Nephron progenitor cell (in vitro differentiated cells): ENCODE measurements around the gene ANG.

Source experiments
- DNase-seq: peaks from one replicate; pipeline ENCODE4 v3.0.0; 2021
- H3K27ac Mint-ChIP-seq: 2 replicates; pipeline ENCODE4 v1.8.0; 2021; ENCODE audit warnings: mild to moderate bottlenecking, moderate library complexity, mixed read lengths
- H3K27me3 Mint-ChIP-seq: 2 replicates; pipeline ENCODE4 v1.8.0; 2021; ENCODE audit warnings: mild to moderate bottlenecking, low read depth, mixed read lengths; ENCODE audit not compliant: poor library complexity
- H3K36me3 Mint-ChIP-seq: 2 replicates; pipeline ENCODE4 v1.8.0; 2021; ENCODE audit warnings: low read depth, mixed read lengths
- H3K4me1 Mint-ChIP-seq: 2 replicates; pipeline ENCODE4 v1.8.0; 2021; ENCODE audit warnings: mixed read lengths
- H3K4me3 Mint-ChIP-seq: 2 replicates; pipeline ENCODE4 v1.8.0; 2021; ENCODE audit warnings: mild to moderate bottlenecking, moderate library complexity, mixed read lengths
- H3K9me3 Mint-ChIP-seq: 2 replicates; pipeline ENCODE4 v1.8.0; 2021; ENCODE audit warnings: mild to moderate bottlenecking, moderate library complexity, mixed read lengths
- TF ChIP-seq, protein P1 (sequence below): fragments of 200-600 bp; sonication (generic); IDR thresholded peaks from 2 replicates; pipeline ENCODE4 v1.5.0; 2021; ENCODE audit warnings: antibody characterized with exemption

ANG gene

DNA sequence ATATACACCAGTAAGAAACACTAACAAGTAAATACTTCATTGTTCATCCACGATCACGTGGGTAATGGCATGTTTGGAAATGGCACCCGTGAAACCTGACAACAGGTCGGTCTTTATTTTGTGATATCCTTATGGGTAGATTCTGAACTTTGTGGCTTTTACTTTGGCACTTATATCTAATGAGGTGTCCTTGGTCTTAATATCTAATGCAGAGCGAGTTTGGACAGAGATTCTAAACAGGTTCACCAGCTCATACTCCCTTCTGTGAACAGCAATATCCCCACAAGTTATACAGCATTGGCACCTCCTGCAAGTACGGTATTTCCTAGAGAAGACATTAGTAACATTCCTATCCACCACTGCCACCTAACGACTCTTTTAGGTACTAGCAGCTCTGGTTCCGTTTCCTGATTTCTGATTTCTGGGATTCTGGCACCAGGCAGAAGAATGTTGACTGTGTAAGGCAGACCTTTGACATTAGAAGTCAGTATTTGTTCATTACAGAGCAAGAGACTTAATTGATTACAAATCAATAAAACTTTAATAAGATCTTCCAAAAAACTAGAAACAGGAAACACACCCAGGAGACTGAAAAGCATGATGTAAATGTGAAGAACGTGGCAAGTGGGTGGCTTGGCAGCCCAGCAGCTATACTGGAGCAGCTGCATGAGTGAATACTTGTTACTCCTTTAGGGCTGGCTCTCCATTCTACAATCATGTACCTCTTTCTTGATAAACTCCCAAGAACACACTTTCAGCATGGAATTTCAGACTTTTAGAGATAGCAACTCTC, 2.5 kb downstream of the ANG start:
- Mint-ChIP-seq H3K9me3 (no peaks in the 10 kb centered on the region), H3K4me1 (peaks cover 5% of the 10 kb centered on the region), H3K27me3 (no peaks in the 10 kb centered on the region), H3K27ac (no peak overlapping the region), H3K4me3 (no peak overlapping the region), H3K36me3 (no peaks in the 10 kb centered on the region)
- TF ChIP-seq, protein P1, sequence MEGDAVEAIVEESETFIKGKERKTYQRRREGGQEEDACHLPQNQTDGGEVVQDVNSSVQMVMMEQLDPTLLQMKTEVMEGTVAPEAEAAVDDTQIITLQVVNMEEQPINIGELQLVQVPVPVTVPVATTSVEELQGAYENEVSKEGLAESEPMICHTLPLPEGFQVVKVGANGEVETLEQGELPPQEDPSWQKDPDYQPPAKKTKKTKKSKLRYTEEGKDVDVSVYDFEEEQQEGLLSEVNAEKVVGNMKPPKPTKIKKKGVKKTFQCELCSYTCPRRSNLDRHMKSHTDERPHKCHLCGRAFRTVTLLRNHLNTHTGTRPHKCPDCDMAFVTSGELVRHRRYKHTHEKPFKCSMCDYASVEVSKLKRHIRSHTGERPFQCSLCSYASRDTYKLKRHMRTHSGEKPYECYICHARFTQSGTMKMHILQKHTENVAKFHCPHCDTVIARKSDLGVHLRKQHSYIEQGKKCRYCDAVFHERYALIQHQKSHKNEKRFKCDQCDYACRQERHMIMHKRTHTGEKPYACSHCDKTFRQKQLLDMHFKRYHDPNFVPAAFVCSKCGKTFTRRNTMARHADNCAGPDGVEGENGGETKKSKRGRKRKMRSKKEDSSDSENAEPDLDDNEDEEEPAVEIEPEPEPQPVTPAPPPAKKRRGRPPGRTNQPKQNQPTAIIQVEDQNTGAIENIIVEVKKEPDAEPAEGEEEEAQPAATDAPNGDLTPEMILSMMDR, result peak; percentile 86
- DNase-seq, result peak; percentile 39

DNA sequence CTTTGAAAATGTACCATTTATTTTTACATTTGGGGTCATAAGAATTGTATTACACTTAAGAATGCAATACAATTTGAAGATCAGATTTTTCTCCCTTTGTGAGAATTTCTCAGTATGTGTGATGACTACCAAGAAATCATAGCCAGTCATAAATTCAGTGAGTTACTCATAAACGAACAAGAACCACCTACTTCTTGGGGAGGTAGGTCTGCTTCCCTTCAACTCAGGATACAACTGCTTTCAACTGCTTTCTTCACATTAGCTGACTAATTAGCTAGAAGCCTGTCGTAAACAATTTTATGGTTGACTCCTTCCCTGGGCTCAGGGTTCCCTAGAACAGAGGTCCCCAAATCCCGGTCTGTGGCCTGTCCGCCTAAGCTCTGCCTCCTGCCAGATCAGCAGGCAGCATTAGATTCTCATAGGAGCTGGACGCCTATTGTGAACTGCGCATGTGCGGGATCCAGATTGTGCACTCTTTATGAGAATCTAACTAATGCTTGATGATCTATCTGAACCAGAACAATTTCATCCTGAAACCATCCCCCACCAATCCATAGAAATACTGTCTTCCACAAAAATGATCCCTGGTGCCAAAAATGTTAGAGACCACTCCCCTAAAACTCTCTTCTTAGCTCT, 3.7 kb downstream of the ANG start:
- H3K27me3 Mint-ChIP-seq, result no peaks in the 10 kb centered on the region
- H3K27ac Mint-ChIP-seq, result no peak overlapping the region
- no peak overlapping the region for H3K4me3 Mint-ChIP-seq
- H3K9me3 Mint-ChIP-seq, result no peaks in the 10 kb centered on the region
- peaks cover 5% of the 10 kb centered on the region for H3K4me1 Mint-ChIP-seq
- no peak for DNase-seq
- no peaks in the 10 kb centered on the region for H3K36me3 Mint-ChIP-seq
- TF ChIP-seq, protein P1, result no peak

DNA sequence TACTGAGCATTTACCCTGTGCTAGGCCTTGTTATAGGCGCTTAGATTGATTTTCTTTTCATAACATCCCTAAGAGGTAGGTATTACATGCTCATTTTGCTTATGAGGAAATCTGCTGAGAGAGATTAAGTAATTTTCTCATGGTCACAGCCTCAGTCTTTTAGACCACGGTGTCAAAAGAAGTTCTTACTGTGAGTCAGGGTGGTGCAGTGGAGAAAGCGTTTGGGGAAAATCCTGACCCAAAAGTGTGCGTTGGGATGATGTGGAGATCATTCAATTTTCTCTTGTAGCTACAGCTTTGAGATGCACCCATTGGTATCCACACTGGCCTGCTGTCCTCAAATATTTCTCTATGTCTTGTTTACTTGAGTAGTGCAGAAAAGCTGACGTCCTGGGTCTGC, 8.2 kb downstream of the ANG start:
- DNase-seq, result no peak
- TF ChIP-seq, protein P1, result no peak
- Mint-ChIP-seq H3K4me3 (no peak overlapping the region), H3K27me3 (peaks cover 4% of the 10 kb centered on the region), H3K27ac (no peak overlapping the region), H3K9me3 (no peaks in the 10 kb centered on the region), H3K4me1 (peaks cover 5% of the 10 kb centered on the region), H3K36me3 (no peaks in the 10 kb centered on the region)

DNA sequence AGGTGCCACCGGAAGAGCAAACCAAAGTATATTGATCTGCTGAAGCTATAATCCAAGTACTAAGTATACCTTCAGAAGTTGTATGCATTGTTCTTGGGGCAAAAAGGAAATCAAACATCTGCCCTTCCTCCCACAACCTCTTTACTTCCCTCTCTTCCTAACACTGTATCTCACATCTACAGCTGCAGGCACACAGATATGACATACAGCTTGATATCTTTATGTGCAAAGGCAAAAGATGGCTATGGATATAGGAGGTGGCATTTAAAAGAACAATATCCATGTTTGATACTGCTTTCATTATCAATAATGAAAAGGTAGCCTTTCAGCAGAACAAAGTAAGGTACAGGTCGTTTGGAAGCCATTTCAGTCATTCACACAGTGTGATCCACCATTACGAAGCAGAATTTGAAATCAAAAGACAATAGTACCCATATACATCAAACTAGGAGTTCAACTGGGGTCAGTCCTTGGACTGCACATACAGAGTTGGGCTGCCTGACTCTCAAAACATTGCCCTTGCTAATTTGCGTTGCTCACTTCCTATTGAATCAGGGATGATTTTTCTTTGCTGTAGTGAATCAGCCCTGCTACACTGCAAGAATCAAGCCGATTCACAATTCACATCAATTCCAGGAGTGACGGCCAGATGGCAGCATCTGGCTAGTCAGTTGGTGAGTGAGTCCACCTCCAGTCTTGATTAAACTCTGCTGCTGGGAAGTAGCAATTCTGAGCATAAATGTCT, 8.9 kb downstream of the ANG start:
- Mint-ChIP-seq H3K27me3 (peaks cover 4% of the 10 kb centered on the region), H3K27ac (no peak overlapping the region), H3K9me3 (no peaks in the 10 kb centered on the region), H3K4me1 (peaks cover 5% of the 10 kb centered on the region), H3K4me3 (no peak overlapping the region), H3K36me3 (no peaks in the 10 kb centered on the region)
- peak; percentile 64 for DNase-seq
- TF ChIP-seq, protein P1, result peak; percentile 87

DNA sequence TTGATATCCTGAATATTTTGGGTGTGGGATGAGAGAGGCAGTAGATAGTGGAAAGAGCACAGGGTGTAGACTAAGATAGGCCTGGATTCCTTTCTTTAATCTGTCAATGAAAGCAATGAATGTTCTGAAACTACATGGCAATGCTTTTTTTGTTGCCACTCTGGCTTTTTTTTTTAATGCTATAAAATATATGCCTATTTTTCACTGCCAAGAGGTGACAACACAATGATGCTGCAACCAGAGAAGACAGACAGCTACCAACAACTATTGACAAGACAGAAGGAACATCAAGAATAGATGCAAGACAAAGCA, 9.4 kb downstream of the ANG start:
- Mint-ChIP-seq H3K27ac (no peak overlapping the region), H3K27me3 (peaks cover 4% of the 10 kb centered on the region), H3K36me3 (no peaks in the 10 kb centered on the region), H3K4me3 (no peak overlapping the region), H3K9me3 (no peaks in the 10 kb centered on the region), H3K4me1 (peaks cover 5% of the 10 kb centered on the region)
- TF ChIP-seq, protein P1, result no peak
- DNase-seq, result no peak
